ENCODE measurements around the gene PALLD.

DNA sequence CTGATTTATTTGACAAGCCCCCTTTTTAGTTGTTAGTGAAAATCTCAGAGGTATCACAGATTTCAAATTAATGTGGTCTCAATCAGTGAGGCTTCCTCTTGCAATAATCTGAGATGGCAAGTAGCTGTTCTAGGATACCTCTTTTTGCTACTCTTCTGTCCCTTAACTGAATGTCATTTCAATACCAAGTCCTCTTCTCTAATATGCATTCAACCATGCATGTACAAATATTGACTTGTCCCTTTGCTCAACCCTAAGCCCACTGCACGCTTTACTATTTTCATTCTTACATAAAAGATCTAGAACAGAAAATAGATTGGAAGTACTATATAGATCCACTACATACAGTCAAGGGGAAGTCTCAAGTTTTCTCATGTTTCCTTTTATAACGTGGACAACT, 349.0 kb downstream of the PALLD start:
- TF ChIP-seq, protein P1, sequence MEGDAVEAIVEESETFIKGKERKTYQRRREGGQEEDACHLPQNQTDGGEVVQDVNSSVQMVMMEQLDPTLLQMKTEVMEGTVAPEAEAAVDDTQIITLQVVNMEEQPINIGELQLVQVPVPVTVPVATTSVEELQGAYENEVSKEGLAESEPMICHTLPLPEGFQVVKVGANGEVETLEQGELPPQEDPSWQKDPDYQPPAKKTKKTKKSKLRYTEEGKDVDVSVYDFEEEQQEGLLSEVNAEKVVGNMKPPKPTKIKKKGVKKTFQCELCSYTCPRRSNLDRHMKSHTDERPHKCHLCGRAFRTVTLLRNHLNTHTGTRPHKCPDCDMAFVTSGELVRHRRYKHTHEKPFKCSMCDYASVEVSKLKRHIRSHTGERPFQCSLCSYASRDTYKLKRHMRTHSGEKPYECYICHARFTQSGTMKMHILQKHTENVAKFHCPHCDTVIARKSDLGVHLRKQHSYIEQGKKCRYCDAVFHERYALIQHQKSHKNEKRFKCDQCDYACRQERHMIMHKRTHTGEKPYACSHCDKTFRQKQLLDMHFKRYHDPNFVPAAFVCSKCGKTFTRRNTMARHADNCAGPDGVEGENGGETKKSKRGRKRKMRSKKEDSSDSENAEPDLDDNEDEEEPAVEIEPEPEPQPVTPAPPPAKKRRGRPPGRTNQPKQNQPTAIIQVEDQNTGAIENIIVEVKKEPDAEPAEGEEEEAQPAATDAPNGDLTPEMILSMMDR (tag by site-specific recombination; IDR thresholded peaks at IDR 0.05), result no peak
- TF ChIP-seq EGR2 (tag by site-specific recombination; IDR thresholded peaks at IDR 0.05; ENCODE audit: low read depth) (no peak), ZNF549 (tag by site-specific recombination; IDR thresholded peaks at IDR 0.05) (no peak), TCF7L2 (IDR thresholded peaks at IDR 0.05; ENCODE audit: borderline replicate concordance, low read depth, low read length) (no peak), ZNF76 (tag by site-specific recombination; IDR thresholded peaks at IDR 0.05; ENCODE audit: borderline replicate concordance, low read depth) (no peak), ZBTB7A (tag by site-specific recombination; IDR thresholded peaks at IDR 0.05; ENCODE audit: low read depth) (no peak), ZNF629 (tag by site-specific recombination; IDR thresholded peaks at IDR 0.05) (no peak)

Data from HEK293 (cell line).